Measurements from ENCODE around the gene REG3A.

Gene REG3A

GRCh38 chr2:79162801-79163200 lies 3.2 kb upstream of the REG3A start:
- Histone ChIP-seq H3K27me3 (ENCODE audit: insufficient read depth, low read length, poor library complexity, severe bottlenecking) (no peaks in the 10 kb centered on the region), H2AFZ (ENCODE audit: low read length) (no peak overlapping the region), H3K4me3 (ENCODE audit: low read length, poor library complexity, severe bottlenecking) (no peak overlapping the region), H3K9me3 (ENCODE audit: insufficient read depth, low read depth, low read length) (no peaks in the 10 kb centered on the region), H3F3A (ENCODE audit: low read depth) (no peaks in the 10 kb centered on the region), H3K4me1 (ENCODE audit: insufficient read depth, low read length, poor library complexity, severe bottlenecking) (no peaks in the 10 kb centered on the region), H3K79me2 (ENCODE audit: insufficient read depth, low read length) (no peaks in the 10 kb centered on the region), H3K9ac (ENCODE audit: low read depth, low read length, poor library complexity, severe bottlenecking) (no peak overlapping the region), H3K4me2 (ENCODE audit: low read depth, low read length, poor library complexity, severe bottlenecking) (no peak overlapping the region), H3K9me2 (replicated peaks; ENCODE audit: low read depth, low read length) (no peaks in the 10 kb centered on the region), H4K20me1 (ENCODE audit: insufficient read depth, low read length, poor library complexity, severe bottlenecking) (no peaks in the 10 kb centered on the region), H3K36me3 (ENCODE audit: insufficient read depth, low read length) (no peaks in the 10 kb centered on the region)
- no peak for TF ChIP-seq EZH2phosphoT487 (IDR thresholded peaks at IDR 0.05; ENCODE audit: borderline replicate concordance)
- TF ChIP-seq CTCF (conservative IDR thresholded peaks at IDR 0.05; ENCODE audit: low read length): no peak

- Histone ChIP-seq H3K9ac (ENCODE audit: low read depth, low read length, poor library complexity, severe bottlenecking) (no peak overlapping the region), H3K9me3 (ENCODE audit: insufficient read depth, low read depth, low read length) (no peaks in the 10 kb centered on the region), H3K36me3 (ENCODE audit: insufficient read depth, low read length) (no peaks in the 10 kb centered on the region), H3K27me3 (ENCODE audit: insufficient read depth, low read length, poor library complexity, severe bottlenecking) (no peaks in the 10 kb centered on the region), H3K4me3 (ENCODE audit: low read length, poor library complexity, severe bottlenecking) (no peak overlapping the region), H3K79me2 (ENCODE audit: insufficient read depth, low read length) (no peaks in the 10 kb centered on the region), H3F3A (ENCODE audit: low read depth) (no peaks in the 10 kb centered on the region), H2AFZ (ENCODE audit: low read length) (no peak overlapping the region), H3K9me2 (replicated peaks; ENCODE audit: low read depth, low read length) (no peaks in the 10 kb centered on the region), H4K20me1 (ENCODE audit: insufficient read depth, low read length, poor library complexity, severe bottlenecking) (no peaks in the 10 kb centered on the region), H3K4me2 (ENCODE audit: low read depth, low read length, poor library complexity, severe bottlenecking) (no peak overlapping the region), H3K4me1 (ENCODE audit: insufficient read depth, low read length, poor library complexity, severe bottlenecking) (no peaks in the 10 kb centered on the region)
- TF ChIP-seq EZH2phosphoT487 (IDR thresholded peaks at IDR 0.05; ENCODE audit: borderline replicate concordance) (no peak), CTCF (conservative IDR thresholded peaks at IDR 0.05; ENCODE audit: low read length) (no peak)
Observed at GRCh38 chr2:79162132-79162531, 2.6 kb upstream of the REG3A start.

- Histone ChIP-seq H2AFZ (ENCODE audit: low read length) (no peak overlapping the region), H4K20me1 (ENCODE audit: insufficient read depth, low read length, poor library complexity, severe bottlenecking) (no peaks in the 10 kb centered on the region), H3K27me3 (ENCODE audit: insufficient read depth, low read length, poor library complexity, severe bottlenecking) (no peaks in the 10 kb centered on the region), H3K9me2 (replicated peaks; ENCODE audit: low read depth, low read length) (no peaks in the 10 kb centered on the region), H3K4me1 (ENCODE audit: insufficient read depth, low read length, poor library complexity, severe bottlenecking) (no peaks in the 10 kb centered on the region), H3K79me2 (ENCODE audit: insufficient read depth, low read length) (no peaks in the 10 kb centered on the region), H3K4me3 (ENCODE audit: low read length, poor library complexity, severe bottlenecking) (no peak overlapping the region), H3K36me3 (ENCODE audit: insufficient read depth, low read length) (no peaks in the 10 kb centered on the region), H3K9ac (ENCODE audit: low read depth, low read length, poor library complexity, severe bottlenecking) (no peak overlapping the region), H3K4me2 (ENCODE audit: low read depth, low read length, poor library complexity, severe bottlenecking) (no peak overlapping the region), H3F3A (ENCODE audit: low read depth) (no peaks in the 10 kb centered on the region), H3K9me3 (ENCODE audit: insufficient read depth, low read depth, low read length) (no peaks in the 10 kb centered on the region; the same call in 1 of the 2 replicates)
- TF ChIP-seq CTCF (conservative IDR thresholded peaks at IDR 0.05; ENCODE audit: low read length): no peak
- TF ChIP-seq EZH2phosphoT487 (IDR thresholded peaks at IDR 0.05; ENCODE audit: borderline replicate concordance): no peak
Observed at GRCh38 chr2:79159030-79159429, 523 bp downstream of the REG3A start.
